GM18867 (cell line): Measurements from ENCODE around the gene SLC16A5.
"Not testable (repeated sequence)": the region's sequence is repeated elsewhere in the genome, so short reads cannot be mapped to it uniquely, and the experiment has no call there.

Source experiments
- ATAC-seq: cut with Tn5 transposase; IDR thresholded peaks from one replicate; pipeline ENCODE4 v1.9.1; 2021; ENCODE audit warnings: mild to moderate bottlenecking, moderate library complexity; ENCODE audit not compliant: unreplicated experiment

The SLC16A5 gene

GRCh38 chr17:75063626-75064025 lies 24.1 kb upstream of the SLC16A5 start:
- no peak for ATAC-seq

- no peak for ATAC-seq
Measured at GRCh38 chr17:75064040-75064439, 23.7 kb upstream of the SLC16A5 start.

GRCh38 chr17:75064460-75064859 lies 23.3 kb upstream of the SLC16A5 start:
- ATAC-seq = no peak

- no peak for ATAC-seq
Measured at GRCh38 chr17:75064867-75065561, 22.7 kb upstream of the SLC16A5 start.

GRCh38 chr17:75065562-75066151 lies 22.1 kb upstream of the SLC16A5 start:
- no peak for ATAC-seq

GRCh38 chr17:75067856-75068255 lies 19.9 kb upstream of the SLC16A5 start:
- no peak for ATAC-seq

GRCh38 chr17:75068750-75069149 lies 19.0 kb upstream of the SLC16A5 start:
- no peak for ATAC-seq

- ATAC-seq = no peak
Measured at GRCh38 chr17:75069783-75070182, 18.0 kb upstream of the SLC16A5 start.

- ATAC-seq = not testable (repeated sequence)
Measured at GRCh38 chr17:75071478-75072271, 16.1 kb upstream of the SLC16A5 start.

- not testable (repeated sequence) for ATAC-seq
Measured at GRCh38 chr17:75072909-75073308, 14.8 kb upstream of the SLC16A5 start.

- ATAC-seq = no peak
Measured at GRCh38 chr17:75073618-75074047, 14.1 kb upstream of the SLC16A5 start.

- ATAC-seq = no peak
Measured at GRCh38 chr17:75074532-75074931, 13.2 kb upstream of the SLC16A5 start.

- no peak for ATAC-seq
Measured at GRCh38 chr17:75075597-75076336, 12.0 kb upstream of the SLC16A5 start.

GRCh38 chr17:75077072-75077495 lies 10.7 kb upstream of the SLC16A5 start:
- no peak for ATAC-seq

GRCh38 chr17:75077496-75078283 lies 10.1 kb upstream of the SLC16A5 start:
- no peak for ATAC-seq

GRCh38 chr17:75078284-75079022 lies 9.3 kb upstream of the SLC16A5 start:
- no peak for ATAC-seq

- no peak for ATAC-seq
Measured at GRCh38 chr17:75079023-75079373, 8.8 kb upstream of the SLC16A5 start.

- no peak for ATAC-seq
Measured at GRCh38 chr17:75081611-75082540, 5.9 kb upstream of the SLC16A5 start.

- ATAC-seq = no peak
Measured at GRCh38 chr17:75082683-75083082, 5.1 kb upstream of the SLC16A5 start.
